ENCODE results near the gene TERT. TPM values are rescaled to one million over a fixed set of nuclear protein-coding genes. Genes with fewer than 3 reads are reported as not detected.

TERT gene
- total and polyA plus RNA-seq, 2 of the 13 experiments (the other 11 are each of a cell fraction or from before 2014, with no cell fraction given) = 4.3 to 5.9 TPM

DNA sequence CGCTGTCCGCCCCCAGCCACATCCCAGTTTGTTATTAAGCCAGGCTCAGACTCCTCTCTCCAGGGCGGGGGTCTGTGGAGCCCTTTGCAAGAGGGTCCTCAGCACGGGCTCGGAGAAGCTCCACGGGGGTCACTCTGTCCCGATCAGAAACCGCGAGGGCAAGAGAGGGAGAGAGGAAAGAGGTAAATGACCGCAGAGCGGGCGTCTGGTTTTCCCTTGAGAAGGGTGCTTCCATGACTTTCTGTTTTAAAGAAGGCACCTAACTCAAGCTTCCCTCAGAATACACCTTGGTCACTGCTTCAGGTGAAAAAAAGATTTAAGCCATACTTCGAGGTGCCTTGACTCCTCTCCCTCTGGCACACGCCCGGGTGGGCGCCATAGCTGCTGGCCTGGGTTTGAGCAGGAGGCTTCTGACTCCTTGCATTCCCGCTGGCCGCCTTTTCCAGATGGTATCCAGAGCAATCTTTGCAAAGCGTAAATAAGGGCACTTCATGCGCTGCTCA, 5.8 kb upstream of the TERT start:
- no peak overlapping the region for H2AFZ ChIP-seq (ENCODE audit: low read length)
- in situ Hi-C loops (cut with HindIII; ENCODE audit: extremely low pct_ligation_motif_present, low pct_unique_long_range_greater_than_20kb) = no loop called here
- POLR2A ChIA-PET = no interaction called here
- H3K79me2 ChIP-seq (ENCODE audit: insufficient read depth, low read length) = no peaks in the 10 kb centered on the region
- DNase-seq (ENCODE audit: low spot score) (no peak), ATAC-seq (no peak), FAIRE-seq (no peak)
- peaks cover 6 to 57% of the 10 kb centered on the region in 2 experiments for H3K27me3 ChIP-seq (ENCODE audit: control insufficient read depth in 1 of 2, insufficient read depth in 2 of 2, low read length in 2 of 2)
- intact Hi-C loops (cut with micrococcal nuclease; ENCODE audit: unreplicated experiment) = no loop called here
- H3K36me3 ChIP-seq (replicated peaks in 1 of 2; ENCODE audit: control insufficient read depth in 1 of 2, insufficient read depth in 2 of 2, low read length in 2 of 2) = no peaks in the 10 kb centered on the region
- no peak overlapping the region for H3K4me3 ChIP-seq (replicated peaks in 1 of 3; ENCODE audit: insufficient read depth in 1 of 3, low read depth in 2 of 3, low read length in 3 of 3)
- no peak overlapping the region for H3K4me2 ChIP-seq (ENCODE audit: low read depth, low read length)
- no peak for TF ChIP-seq PAWR (CRISPR knock-in tag; IDR thresholded peaks at IDR 0.05; ENCODE audit: borderline replicate concordance)
- no peak for TF ChIP-seq ZNF546 (CRISPR knock-in tag; conservative IDR thresholded peaks at IDR 0.05)
- TF ChIP-seq TCF7 (IDR thresholded peaks at IDR 0.05; ENCODE audit: low read depth) = no peak
- TF ChIP-seq ZSCAN9 (CRISPR knock-in tag; IDR thresholded peaks at IDR 0.05; ENCODE audit: borderline replicate concordance) = no peak
- H3K4me1 ChIP-seq (ENCODE audit: insufficient read depth, low read length) = peaks cover 13% of the 10 kb centered on the region
- H3K9ac ChIP-seq (ENCODE audit: insufficient read depth, low read depth, low read length) = no peak overlapping the region
- no peak overlapping the region for H3K27ac ChIP-seq (ENCODE audit: extremely low read length, insufficient read depth, low read length)
- no TSS peak for BruUV-seq (replicated peaks)
- H3K9me3 ChIP-seq (ENCODE audit: low read length) = no peaks in the 10 kb centered on the region
- H4K20me1 ChIP-seq (ENCODE audit: insufficient read depth, low read length) = no peaks in the 10 kb centered on the region
- 49% methylated on average over 16 of the region's 20 CpGs for WGBS (ENCODE audit: low lambda C conversion rate)
- CTCF ChIA-PET (ENCODE audit: low intra/inter-chr PET ratio, low total read pairs) = no interaction called here

DNA sequence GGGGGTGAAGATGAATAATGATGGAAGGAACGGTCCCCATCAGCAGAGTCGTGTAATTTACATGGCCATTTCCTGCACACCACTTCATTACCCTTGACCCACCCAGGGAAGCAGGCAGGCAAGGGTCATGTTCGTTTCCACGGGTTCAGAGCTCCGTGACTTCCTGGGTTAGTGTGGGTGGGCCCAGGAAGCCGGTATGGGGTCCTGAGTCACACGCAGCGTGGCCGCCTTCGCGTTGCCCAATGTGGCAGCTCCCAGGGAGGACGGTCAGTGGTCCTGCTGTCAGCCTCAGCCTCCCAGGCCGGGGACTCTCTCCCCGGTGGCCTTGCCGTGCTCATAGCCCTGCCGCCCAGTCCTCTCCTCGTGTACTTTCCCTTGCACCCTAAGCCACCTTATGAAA, 5.1 kb upstream of the TERT start:
- peaks cover 6 to 60% of the 10 kb centered on the region in 2 experiments for H3K27me3 ChIP-seq (ENCODE audit: control insufficient read depth in 1 of 2, insufficient read depth in 2 of 2, low read length in 2 of 2)
- no peak overlapping the region for H3K27ac ChIP-seq (ENCODE audit: extremely low read length, insufficient read depth, low read length)
- no TSS peak for BruUV-seq (replicated peaks)
- H3K9me3 ChIP-seq (ENCODE audit: low read length) = no peaks in the 10 kb centered on the region
- ChIA-PET CTCF (ENCODE audit: low intra/inter-chr PET ratio, low total read pairs) (no interaction called here), POLR2A (no interaction called here)
- 44% methylated on average over 6 of the region's 17 CpGs for WGBS (ENCODE audit: low lambda C conversion rate)
- TF ChIP-seq MED8 (CRISPR knock-in tag; IDR thresholded peaks at IDR 0.05; ENCODE audit: insufficient replicate concordance) (no peak), ZNF382 (CRISPR knock-in tag; IDR thresholded peaks at IDR 0.05; ENCODE audit: borderline replicate concordance) (no peak), MEF2D (CRISPR knock-in tag; IDR thresholded peaks at IDR 0.05) (no peak), SMAD1 (CRISPR knock-in tag; IDR thresholded peaks at IDR 0.05; ENCODE audit: borderline replicate concordance, low read depth) (no peak), NR2F2 (IDR thresholded peaks at IDR 0.05; ENCODE audit: borderline replicate concordance, low read depth) (no peak), KMT2B (CRISPR knock-in tag; IDR thresholded peaks at IDR 0.05) (no peak)
- TF ChIP-seq, protein P1, sequence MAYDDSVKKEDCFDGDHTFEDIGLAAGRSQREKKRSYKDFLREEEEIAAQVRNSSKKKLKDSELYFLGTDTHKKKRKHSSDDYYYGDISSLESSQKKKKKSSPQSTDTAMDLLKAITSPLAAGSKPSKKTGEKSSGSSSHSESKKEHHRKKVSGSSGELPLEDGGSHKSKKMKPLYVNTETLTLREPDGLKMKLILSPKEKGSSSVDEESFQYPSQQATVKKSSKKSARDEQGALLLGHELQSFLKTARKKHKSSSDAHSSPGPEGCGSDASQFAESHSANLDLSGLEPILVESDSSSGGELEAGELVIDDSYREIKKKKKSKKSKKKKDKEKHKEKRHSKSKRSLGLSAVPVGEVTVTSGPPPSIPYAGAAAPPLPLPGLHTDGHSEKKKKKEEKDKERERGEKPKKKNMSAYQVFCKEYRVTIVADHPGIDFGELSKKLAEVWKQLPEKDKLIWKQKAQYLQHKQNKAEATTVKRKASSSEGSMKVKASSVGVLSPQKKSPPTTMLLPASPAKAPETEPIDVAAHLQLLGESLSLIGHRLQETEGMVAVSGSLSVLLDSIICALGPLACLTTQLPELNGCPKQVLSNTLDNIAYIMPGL (CRISPR knock-in tag; IDR thresholded peaks at IDR 0.05; ENCODE audit: borderline replicate concordance in 1 of 2, low read depth in 1 of 2) = no peak
- TF ChIP-seq, protein P2, sequence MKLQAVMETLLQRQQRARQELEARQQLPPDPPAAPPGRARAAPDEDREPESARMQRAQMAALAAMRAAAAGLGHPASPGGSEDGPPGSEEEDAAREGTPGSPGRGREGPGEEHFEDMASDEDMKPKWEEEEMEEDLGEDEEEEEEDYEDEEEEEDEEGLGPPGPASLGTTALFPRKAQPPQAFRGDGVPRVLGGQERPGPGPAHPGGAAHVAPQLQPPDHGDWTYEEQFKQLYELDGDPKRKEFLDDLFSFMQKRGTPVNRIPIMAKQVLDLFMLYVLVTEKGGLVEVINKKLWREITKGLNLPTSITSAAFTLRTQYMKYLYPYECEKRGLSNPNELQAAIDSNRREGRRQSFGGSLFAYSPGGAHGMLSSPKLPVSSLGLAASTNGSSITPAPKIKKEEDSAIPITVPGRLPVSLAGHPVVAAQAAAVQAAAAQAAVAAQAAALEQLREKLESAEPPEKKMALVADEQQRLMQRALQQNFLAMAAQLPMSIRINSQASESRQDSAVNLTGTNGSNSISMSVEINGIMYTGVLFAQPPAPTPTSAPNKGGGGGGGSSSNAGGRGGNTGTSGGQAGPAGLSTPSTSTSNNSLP (IDR thresholded peaks at IDR 0.05; ENCODE audit: low read depth, low read length) = no peak
- no peak overlapping the region for H3K9ac ChIP-seq (ENCODE audit: insufficient read depth, low read depth, low read length)
- ATAC-seq = no peak
- intact Hi-C loops (cut with micrococcal nuclease; ENCODE audit: unreplicated experiment) = no loop called here
- no peak for DNase-seq (ENCODE audit: low spot score)
- H2AFZ ChIP-seq (ENCODE audit: low read length) = no peak overlapping the region
- H3K79me2 ChIP-seq (ENCODE audit: insufficient read depth, low read length) = no peaks in the 10 kb centered on the region
- no peak for FAIRE-seq
- peaks cover 18% of the 10 kb centered on the region for H3K4me1 ChIP-seq (ENCODE audit: insufficient read depth, low read length)
- no peak overlapping the region for H3K4me2 ChIP-seq (ENCODE audit: low read depth, low read length)
- H4K20me1 ChIP-seq (ENCODE audit: insufficient read depth, low read length) = no peaks in the 10 kb centered on the region
- H3K4me3 ChIP-seq (replicated peaks in 1 of 3; ENCODE audit: insufficient read depth in 1 of 3, low read depth in 2 of 3, low read length in 3 of 3) = no peak overlapping the region
- H3K36me3 ChIP-seq (replicated peaks in 1 of 2; ENCODE audit: control insufficient read depth in 1 of 2, insufficient read depth in 2 of 2, low read length in 2 of 2) = no peaks in the 10 kb centered on the region
- in situ Hi-C loops (cut with HindIII; ENCODE audit: extremely low pct_ligation_motif_present, low pct_unique_long_range_greater_than_20kb) = no loop called here

All from HepG2 (cell line).